GM12864 (cell line): ENCODE measurements around the gene C1orf115.

Experiments used
- DNase-seq: peaks from one replicate; pipeline ENCODE4 v3.0.0-alpha.2; 2011; ENCODE audit warnings: low read depth
- H3K4me3 ChIP-seq: 2 replicates; pipeline ENCODE4 v1.5.1; 2011; ENCODE audit warnings: mild to moderate bottlenecking, low read depth, low read length, control low read depth
- CTCF ChIP-seq: IDR thresholded peaks from 2 replicates; pipeline ENCODE4 v1.5.1; 2011; ENCODE audit warnings: low read depth, mild to moderate bottlenecking, moderate library complexity, low read length, control low read depth, inconsistent platforms; ENCODE audit errors: missing control alignments

The C1orf115 gene

DNA sequence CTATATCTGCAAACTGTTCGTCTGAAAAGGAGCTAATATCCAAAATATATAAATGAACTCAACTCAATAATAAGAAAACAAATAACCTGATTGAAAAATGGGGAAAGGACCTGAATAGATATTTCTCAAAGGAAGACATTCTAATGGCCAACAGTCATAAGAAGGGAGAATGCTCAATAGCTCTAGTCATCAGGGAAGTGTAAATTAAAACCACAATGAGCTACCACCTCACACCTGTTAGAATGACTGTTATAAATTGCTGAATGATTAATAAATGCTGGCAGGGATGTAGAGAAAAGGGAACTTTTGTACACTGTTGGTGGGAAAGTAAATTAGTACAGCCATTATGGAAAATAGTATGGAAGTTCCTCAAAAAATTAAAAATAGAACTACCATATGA is 21.2 kb upstream of the C1orf115 start:
- no peak for TF ChIP-seq CTCF
- no peak overlapping the region for H3K4me3 ChIP-seq
- DNase-seq: no peak

- DNase-seq: no peak
- no peak for TF ChIP-seq CTCF
- no peak overlapping the region for H3K4me3 ChIP-seq
These were observed 19.8 kb upstream of the C1orf115 start for GRCh38 chr1:220670365-220670764.

GRCh38 chr1:220673921-220674320 is 16.2 kb upstream of the C1orf115 start:
- no peak overlapping the region for H3K4me3 ChIP-seq
- no peak for TF ChIP-seq CTCF
- no peak for DNase-seq

GRCh38 chr1:220677251-220677650 is 12.9 kb upstream of the C1orf115 start:
- no peak overlapping the region for H3K4me3 ChIP-seq
- no peak for DNase-seq
- TF ChIP-seq CTCF: no peak

DNA sequence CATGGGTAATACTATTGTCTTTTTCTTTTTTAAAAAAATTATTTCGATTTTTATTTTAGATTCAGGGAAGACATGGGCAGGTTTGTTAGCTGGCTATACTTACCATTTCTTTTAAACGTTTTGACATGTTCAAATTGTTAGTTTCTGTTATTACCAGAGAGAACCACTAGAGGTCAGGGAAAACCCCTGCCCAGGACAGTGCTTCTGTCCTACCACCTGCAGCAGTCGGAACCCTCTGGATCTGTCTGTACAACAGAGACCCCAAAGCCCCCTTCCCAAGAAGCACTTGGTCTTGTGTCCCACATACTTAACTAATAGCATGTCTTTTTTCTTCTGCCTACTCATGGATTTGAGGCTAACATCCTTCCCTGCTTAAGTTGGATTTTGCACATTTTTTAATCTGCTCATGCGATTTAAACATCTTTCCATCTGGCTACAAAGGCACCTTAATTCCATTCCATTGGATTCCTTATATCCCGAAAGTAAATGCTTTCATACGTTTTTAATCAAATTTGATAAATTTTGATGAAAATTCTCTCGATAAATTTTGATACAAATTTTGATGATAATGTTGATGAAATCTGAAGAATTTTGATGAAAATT is 10.0 kb upstream of the C1orf115 start:
- H3K4me3 ChIP-seq: no peak overlapping the region
- peak; percentile 80 for TF ChIP-seq CTCF
- peak; percentile 29 for DNase-seq

- no peak for DNase-seq
- no peak for TF ChIP-seq CTCF
- no peak overlapping the region for H3K4me3 ChIP-seq
These were observed 8.8 kb upstream of the C1orf115 start for GRCh38 chr1:220681220-220681880.
